Fibroblast of lung (primary cell): ENCODE results near the gene MISP.

Experiments used
- CTCF ChIP-seq, 2 donors: IDR thresholded peaks in 1 of 2; conservative IDR thresholded peaks in 1 of 2; 1 replicate in 1 of 2; 2 replicates in 1 of 2; pipeline ENCODE4 v1.5.1; 2011 to 2012; ENCODE audit warnings: low read length in 2 of 2, control low read depth in 1 of 2, inconsistent platforms in 1 of 2, low read depth in 1 of 2, mild to moderate bottlenecking in 1 of 2
- EZH2 ChIP-seq: IDR thresholded peaks from 2 replicates; pipeline ENCODE4 v1.5.1; 2012; ENCODE audit warnings: low read length, control low read depth, mild to moderate bottlenecking; ENCODE audit errors: missing control alignments

GRCh38 chr19:749811-750210 is 1.1 kb upstream of the MISP start:
- no peak for TF ChIP-seq CTCF (conservative IDR thresholded peaks at IDR 0.05 in 1 of 2, IDR thresholded peaks at IDR 0.05 in 1 of 2; ENCODE audit: low read depth in 1 of 2, low read length in 2 of 2)
- TF ChIP-seq EZH2: no peak
